ENCODE measurements around the gene TXNDC11. TPM values are rescaled to one million over a fixed set of nuclear protein-coding genes. Genes with fewer than 3 reads are reported as not detected.

Gene TXNDC11
- total RNA-seq, 1 donor from 2014 or later: 36.1 TPM

- TF ChIP-seq CTCF (IDR thresholded peaks at IDR 0.05; ENCODE audit: insufficient read depth, low read length, poor library complexity, severe bottlenecking): no peak
- H3K36me3 ChIP-seq (ENCODE audit: control insufficient read depth, insufficient read depth, low read length): peaks cover 2% of the 10 kb centered on the region
- DNase-seq (ENCODE audit: low read depth): no peak
- H3K27me3 ChIP-seq (ENCODE audit: control insufficient read depth, insufficient read depth, low read length): no peaks in the 10 kb centered on the region
- no peak overlapping the region for H3K4me3 ChIP-seq (ENCODE audit: low read depth, low read length)
These were observed 70.2 kb downstream of the TXNDC11 start for GRCh38 chr16:11672206-11673090.

- peaks cover 2% of the 10 kb centered on the region for H3K36me3 ChIP-seq (ENCODE audit: control insufficient read depth, insufficient read depth, low read length)
- no peak for TF ChIP-seq CTCF (IDR thresholded peaks at IDR 0.05; ENCODE audit: insufficient read depth, low read length, poor library complexity, severe bottlenecking)
- no peak overlapping the region for H3K4me3 ChIP-seq (ENCODE audit: low read depth, low read length)
- no peak for DNase-seq (ENCODE audit: low read depth)
- H3K27me3 ChIP-seq (ENCODE audit: control insufficient read depth, insufficient read depth, low read length): no peaks in the 10 kb centered on the region
These were observed 71.0 kb downstream of the TXNDC11 start for GRCh38 chr16:11671676-11672075.

- TF ChIP-seq CTCF (IDR thresholded peaks at IDR 0.05; ENCODE audit: insufficient read depth, low read length, poor library complexity, severe bottlenecking): no peak
- DNase-seq (ENCODE audit: low read depth): no peak
- Histone ChIP-seq H3K36me3 (ENCODE audit: control insufficient read depth, insufficient read depth, low read length) (peaks cover 1% of the 10 kb centered on the region), H3K27me3 (ENCODE audit: control insufficient read depth, insufficient read depth, low read length) (no peaks in the 10 kb centered on the region), H3K4me3 (ENCODE audit: low read depth, low read length) (no peak overlapping the region)
These were observed 71.4 kb downstream of the TXNDC11 start for GRCh38 chr16:11671271-11671670.

- Histone ChIP-seq H3K36me3 (ENCODE audit: control insufficient read depth, insufficient read depth, low read length) (no peaks in the 10 kb centered on the region), H3K4me3 (ENCODE audit: low read depth, low read length) (no peak overlapping the region), H3K27me3 (ENCODE audit: control insufficient read depth, insufficient read depth, low read length) (no peaks in the 10 kb centered on the region)
- TF ChIP-seq CTCF (IDR thresholded peaks at IDR 0.05; ENCODE audit: insufficient read depth, low read length, poor library complexity, severe bottlenecking): no peak
- no peak for DNase-seq (ENCODE audit: low read depth)
These were observed 72.2 kb downstream of the TXNDC11 start for GRCh38 chr16:11670171-11671131.

GRCh38 chr16:11669380-11670146 is 73.1 kb downstream of the TXNDC11 start:
- no peaks in the 10 kb centered on the region for H3K36me3 ChIP-seq (ENCODE audit: control insufficient read depth, insufficient read depth, low read length)

More at GRCh38 chr16:11669380-11670146, 73.1 kb downstream of the TXNDC11 start:
- DNase-seq (ENCODE audit: low read depth): no peak
- TF ChIP-seq CTCF (IDR thresholded peaks at IDR 0.05; ENCODE audit: insufficient read depth, low read length, poor library complexity, severe bottlenecking): no peak
- peak overlapping the region; percentile 83 for H3K4me3 ChIP-seq (ENCODE audit: low read depth, low read length)
- no peaks in the 10 kb centered on the region for H3K27me3 ChIP-seq (ENCODE audit: control insufficient read depth, insufficient read depth, low read length)
